Superior temporal gyrus (tissue), 1 donor: ENCODE results near the gene TCF19.
"Not testable (repeated sequence)": the region's sequence is repeated elsewhere in the genome, so short reads cannot be mapped to it uniquely, and the experiment has no call there.

Source experiments
- DNase-seq: peaks from one replicate; pipeline ENCODE4 v3.0.0-alpha.2; 2016; ENCODE audit errors: extremely low spot score

TCF19 gene

GRCh38 chr6:31183287-31183686, 24.9 kb downstream of the TCF19 start:
- DNase-seq = not testable (repeated sequence)

- not testable (repeated sequence) for DNase-seq
Observed at GRCh38 chr6:31183859-31184258, 25.5 kb downstream of the TCF19 start.

- DNase-seq = not testable (repeated sequence)
Observed at GRCh38 chr6:31185695-31186051, 27.3 kb downstream of the TCF19 start.

- DNase-seq = no peak
Observed at GRCh38 chr6:31186052-31186734, 27.8 kb downstream of the TCF19 start.

GRCh38 chr6:31187780-31188194, 29.4 kb downstream of the TCF19 start:
- DNase-seq = no peak

GRCh38 chr6:31189223-31189622, 30.8 kb downstream of the TCF19 start:
- DNase-seq = not testable (repeated sequence)

- no peak for DNase-seq
Observed at GRCh38 chr6:31190488-31190887, 32.1 kb downstream of the TCF19 start.

- peak; percentile 81 for DNase-seq
Observed at GRCh38 chr6:31192431-31193105, 34.2 kb downstream of the TCF19 start.

- no peak for DNase-seq
Observed at GRCh38 chr6:31193206-31193605, 34.8 kb downstream of the TCF19 start.

- no peak for DNase-seq
Observed at GRCh38 chr6:31194061-31194834, 35.9 kb downstream of the TCF19 start.

- not testable (repeated sequence) for DNase-seq
Observed at GRCh38 chr6:31195308-31195979, 37.1 kb downstream of the TCF19 start.

- not testable (repeated sequence) for DNase-seq
Observed at GRCh38 chr6:31196251-31197022, 38.0 kb downstream of the TCF19 start.

GRCh38 chr6:31197559-31198305, 39.3 kb downstream of the TCF19 start:
- peak; percentile 85 for DNase-seq

- not testable (repeated sequence) for DNase-seq
Observed at GRCh38 chr6:31199105-31199452, 40.7 kb downstream of the TCF19 start.

GRCh38 chr6:31202259-31203166, 44.1 kb downstream of the TCF19 start:
- DNase-seq = no peak

GRCh38 chr6:31203345-31203979, 45.1 kb downstream of the TCF19 start:
- peak; percentile 14 for DNase-seq

- no peak for DNase-seq
Observed at GRCh38 chr6:31204751-31205145, 46.4 kb downstream of the TCF19 start.

- no peak for DNase-seq
Observed at GRCh38 chr6:31205638-31206037, 47.2 kb downstream of the TCF19 start.

GRCh38 chr6:31208506-31208905, 50.1 kb downstream of the TCF19 start:
- DNase-seq = no peak
